Osteoblast (primary cell): ENCODE results near the gene MTG2. TPM values are rescaled to one million over a fixed set of nuclear protein-coding genes. Genes with fewer than 3 reads are reported as not detected.

ENCODE experiments used
- DNase-seq: peaks from one replicate; pipeline ENCODE4 v3.0.0; 2011; ENCODE audit warnings: low spot score, mixed read lengths; ENCODE audit not compliant: insufficient read length; ENCODE audit errors: missing footprints
- H2AFZ ChIP-seq: 2 replicates; pipeline ENCODE4 v1.6.0; 2011; ENCODE audit warnings: mild to moderate bottlenecking, low read length
- H3K27ac ChIP-seq: 2 replicates; pipeline ENCODE4 v1.5.1; 2011; ENCODE audit warnings: mild to moderate bottlenecking, low read depth, low read length, moderate library complexity
- H3K27me3 ChIP-seq: 2 replicates; pipeline ENCODE4 v1.6.0; 2012; ENCODE audit warnings: mild to moderate bottlenecking, control low read depth, inconsistent platforms, low read length, moderate library complexity; ENCODE audit not compliant: insufficient read depth
- H3K36me3 ChIP-seq: 2 replicates; pipeline ENCODE4 v1.5.1; 2011; ENCODE audit warnings: mild to moderate bottlenecking, low read length, control low read depth, moderate library complexity; ENCODE audit not compliant: insufficient read depth
- H3K4me1 ChIP-seq: 2 replicates; pipeline ENCODE4 v1.5.1; 2011; ENCODE audit warnings: mild to moderate bottlenecking, low read length, control low read depth, moderate library complexity; ENCODE audit not compliant: insufficient read depth
- H3K4me2 ChIP-seq: 2 replicates; pipeline ENCODE4 v1.6.0; 2011; ENCODE audit warnings: mild to moderate bottlenecking, low read length; ENCODE audit not compliant: insufficient read depth
- H3K4me3 ChIP-seq: fragments of 200-600 bp; sonication (generic); 3 replicates; pipeline ENCODE4 v1.5.1; 2012; ENCODE audit warnings: mild to moderate bottlenecking, low read length, inconsistent platforms; ENCODE audit not compliant: insufficient read depth
- H3K79me2 ChIP-seq: 2 replicates; pipeline ENCODE4 v1.6.0; 2012; ENCODE audit warnings: mild to moderate bottlenecking, low read length, control low read depth, inconsistent platforms; ENCODE audit not compliant: insufficient read depth
- H3K9me3 ChIP-seq: 2 replicates; pipeline ENCODE4 v1.5.1; 2011; ENCODE audit warnings: low read depth, low read length, control low read depth
- H4K20me1 ChIP-seq: 2 replicates; pipeline ENCODE4 v1.6.0; 2012; ENCODE audit warnings: mild to moderate bottlenecking, low read length, control low read depth; ENCODE audit not compliant: insufficient read depth
- total RNA-seq: library from RNA; depleted of rRNA; stranded (reverse); fragments of >200 nt; gene quantifications from 2 replicates; pipeline ENCODE4 v1.2.3, GENCODE V29; 2012
- TF ChIP-seq, protein P1 (sequence below): IDR thresholded peaks from 2 replicates; pipeline ENCODE4 v1.5.1; 2011; ENCODE audit warnings: mild to moderate bottlenecking, low read depth, low read length, moderate library complexity; ENCODE audit errors: extremely low read depth

The MTG2 gene
- total RNA-seq, 1 donor, result 22.1 TPM

DNA sequence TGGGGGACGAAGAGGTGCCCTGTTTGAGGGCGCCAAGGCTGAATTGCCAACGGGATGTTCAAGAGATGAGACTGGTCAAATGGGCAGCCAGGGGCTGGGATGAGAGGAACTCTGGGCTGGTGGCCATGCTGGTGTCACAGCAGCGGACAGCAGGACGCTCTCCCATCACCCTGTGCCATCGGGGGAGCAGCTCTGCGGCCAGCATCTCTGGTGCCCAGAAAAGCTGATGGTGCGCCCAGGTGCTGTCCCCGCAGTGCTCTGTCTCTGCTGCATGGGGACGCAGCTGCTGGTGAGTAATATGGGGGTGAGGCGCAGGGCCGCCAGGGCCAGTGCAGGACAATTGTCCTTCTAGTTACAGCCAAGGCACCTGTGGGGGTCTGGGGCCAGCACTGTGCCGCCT, 42.2 kb downstream of the MTG2 start:
- DNase-seq, result no peak
- TF ChIP-seq, protein P1, sequence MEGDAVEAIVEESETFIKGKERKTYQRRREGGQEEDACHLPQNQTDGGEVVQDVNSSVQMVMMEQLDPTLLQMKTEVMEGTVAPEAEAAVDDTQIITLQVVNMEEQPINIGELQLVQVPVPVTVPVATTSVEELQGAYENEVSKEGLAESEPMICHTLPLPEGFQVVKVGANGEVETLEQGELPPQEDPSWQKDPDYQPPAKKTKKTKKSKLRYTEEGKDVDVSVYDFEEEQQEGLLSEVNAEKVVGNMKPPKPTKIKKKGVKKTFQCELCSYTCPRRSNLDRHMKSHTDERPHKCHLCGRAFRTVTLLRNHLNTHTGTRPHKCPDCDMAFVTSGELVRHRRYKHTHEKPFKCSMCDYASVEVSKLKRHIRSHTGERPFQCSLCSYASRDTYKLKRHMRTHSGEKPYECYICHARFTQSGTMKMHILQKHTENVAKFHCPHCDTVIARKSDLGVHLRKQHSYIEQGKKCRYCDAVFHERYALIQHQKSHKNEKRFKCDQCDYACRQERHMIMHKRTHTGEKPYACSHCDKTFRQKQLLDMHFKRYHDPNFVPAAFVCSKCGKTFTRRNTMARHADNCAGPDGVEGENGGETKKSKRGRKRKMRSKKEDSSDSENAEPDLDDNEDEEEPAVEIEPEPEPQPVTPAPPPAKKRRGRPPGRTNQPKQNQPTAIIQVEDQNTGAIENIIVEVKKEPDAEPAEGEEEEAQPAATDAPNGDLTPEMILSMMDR, result no peak
- H2AFZ ChIP-seq, result no peak overlapping the region
- H3K4me2 ChIP-seq, result no peak overlapping the region
- no peaks in the 10 kb centered on the region for H3K9me3 ChIP-seq
- H3K27ac ChIP-seq, result no peak overlapping the region
- H3K4me3 ChIP-seq, result no peak overlapping the region
- H3K27me3 ChIP-seq, result peaks cover 38% of the 10 kb centered on the region
- H3K36me3 ChIP-seq, result no peaks in the 10 kb centered on the region
- H3K4me1 ChIP-seq, result no peaks in the 10 kb centered on the region
- no peaks in the 10 kb centered on the region for H3K79me2 ChIP-seq
- H4K20me1 ChIP-seq, result peaks cover 5% of the 10 kb centered on the region

DNA sequence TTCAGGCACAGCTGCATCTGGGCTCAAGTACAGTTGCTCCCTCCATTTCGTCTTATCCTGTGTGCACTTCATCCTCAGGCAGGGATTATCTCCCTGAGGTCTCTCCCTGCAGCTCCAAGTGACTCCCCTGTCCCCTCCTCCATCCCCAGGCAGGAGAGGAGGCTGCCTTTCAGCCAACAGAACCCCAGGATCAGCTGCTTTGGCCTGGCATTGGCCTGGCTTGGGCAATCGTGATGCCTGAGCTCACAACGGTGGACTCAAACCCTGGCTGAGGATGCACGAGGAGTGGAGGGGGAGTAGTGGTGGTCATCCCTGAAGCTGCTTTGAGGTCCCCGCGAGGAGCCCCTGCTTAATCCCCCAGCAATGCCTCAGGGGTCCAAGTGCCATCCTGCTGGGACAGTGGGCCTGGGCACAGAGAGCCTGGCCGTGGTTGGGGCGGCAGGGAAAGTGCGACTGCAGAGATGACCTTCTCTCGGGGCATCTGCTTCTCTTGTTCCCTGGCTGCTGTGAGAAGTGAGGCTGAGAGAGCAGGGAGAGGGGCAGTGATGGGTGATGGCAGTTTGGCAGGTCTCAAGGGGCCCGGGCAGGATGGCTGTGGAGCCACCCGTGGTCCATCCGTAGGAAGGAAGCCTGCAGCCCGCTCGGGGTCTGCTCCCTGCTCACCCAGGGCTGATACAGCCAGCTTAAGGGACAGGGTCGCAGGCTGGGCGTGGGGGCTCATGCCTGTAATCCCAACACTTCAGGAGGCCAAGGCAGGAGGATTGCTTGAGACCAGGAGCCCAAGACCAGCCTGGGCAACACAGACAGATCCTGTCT, 43.2 kb downstream of the MTG2 start:
- H3K36me3 ChIP-seq, result no peaks in the 10 kb centered on the region

DNA sequence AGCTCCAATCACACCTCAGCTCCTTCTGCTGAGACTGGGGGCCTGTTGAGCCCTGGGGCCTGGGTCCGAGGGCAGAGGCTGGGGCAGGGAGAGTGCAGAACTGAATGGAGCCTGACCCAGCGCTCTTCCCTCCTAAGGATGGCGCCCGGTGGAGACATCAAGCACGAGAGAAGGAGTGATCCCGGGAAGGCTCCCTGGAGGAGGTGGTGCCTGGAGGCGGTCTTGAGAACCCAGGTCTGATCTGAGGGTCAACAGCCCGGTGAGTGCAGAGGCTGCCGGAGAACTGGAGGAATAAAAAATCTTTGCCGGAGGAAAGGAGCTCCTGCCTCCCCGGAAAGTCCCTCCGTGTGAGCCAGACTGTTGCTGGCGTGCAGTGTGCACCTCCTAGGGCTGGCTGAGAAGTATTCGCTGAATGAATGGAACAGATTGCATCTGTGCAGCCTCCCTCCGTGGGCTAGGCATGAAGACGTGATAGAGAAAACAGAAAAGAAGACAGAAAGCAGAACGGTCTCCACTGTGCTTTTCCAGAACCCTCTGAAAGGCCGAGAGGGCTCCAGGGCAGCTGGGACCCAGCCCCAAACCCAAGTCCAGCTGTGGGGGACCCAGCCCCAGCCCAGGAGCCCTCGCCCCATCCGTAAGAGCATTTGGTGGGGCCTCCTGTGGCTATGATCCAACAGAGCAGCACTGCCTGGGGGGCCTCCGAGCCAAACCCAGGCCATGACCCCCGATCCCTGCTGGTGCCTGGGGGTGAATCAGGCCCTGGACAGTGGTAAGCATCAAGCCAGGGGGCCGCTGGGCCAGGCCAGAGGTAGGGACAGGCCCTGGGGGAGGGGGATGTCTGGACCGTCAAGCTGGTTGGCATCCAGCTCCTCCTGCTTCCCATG, 44.1 kb downstream of the MTG2 start:
- TF ChIP-seq, protein P1, result no peak
- no peaks in the 10 kb centered on the region for H4K20me1 ChIP-seq
- H3K79me2 ChIP-seq, result no peaks in the 10 kb centered on the region
- H3K4me3 ChIP-seq, result no peak overlapping the region
- no peaks in the 10 kb centered on the region for H3K36me3 ChIP-seq
- H3K27me3 ChIP-seq, result peaks cover 22% of the 10 kb centered on the region
- no peaks in the 10 kb centered on the region for H3K4me1 ChIP-seq
- no peak overlapping the region for H3K27ac ChIP-seq
- DNase-seq, result no peak
- H2AFZ ChIP-seq, result no peak overlapping the region
- H3K4me2 ChIP-seq, result no peak overlapping the region
- no peaks in the 10 kb centered on the region for H3K9me3 ChIP-seq

More for the DNA sequence above, 43.2 kb downstream of the MTG2 start:
- H2AFZ ChIP-seq, result no peak overlapping the region
- H3K27ac ChIP-seq, result no peak overlapping the region
- H3K4me1 ChIP-seq, result no peaks in the 10 kb centered on the region
- H4K20me1 ChIP-seq, result peaks cover under 1% of the 10 kb centered on the region
- H3K27me3 ChIP-seq, result peaks cover 31% of the 10 kb centered on the region
- no peaks in the 10 kb centered on the region for H3K9me3 ChIP-seq
- H3K4me2 ChIP-seq, result no peak overlapping the region
- H3K79me2 ChIP-seq, result no peaks in the 10 kb centered on the region
- TF ChIP-seq, protein P1, result no peak
- H3K4me3 ChIP-seq, result no peak overlapping the region
- DNase-seq, result no peak

DNA sequence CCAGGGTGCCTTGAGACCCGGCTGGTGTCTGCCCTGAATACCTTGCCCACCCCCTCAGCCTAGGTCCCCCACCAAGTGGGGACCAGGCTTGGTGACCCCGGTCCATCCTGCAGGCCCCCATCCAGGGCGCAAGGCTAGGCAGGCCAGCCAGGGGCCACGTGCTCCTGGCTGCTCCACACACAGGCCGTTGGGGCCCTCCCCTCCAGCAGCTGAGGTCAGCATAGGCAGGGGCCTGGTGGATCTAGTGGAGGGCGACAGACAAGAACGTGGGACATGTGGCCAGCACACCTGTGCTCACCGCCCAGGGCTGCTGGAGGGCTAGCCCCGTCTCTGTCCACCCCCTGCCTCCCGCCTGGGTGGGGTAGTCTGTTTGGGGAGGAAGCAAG, 44.8 kb downstream of the MTG2 start:
- TF ChIP-seq, protein P1, result no peak
- Histone ChIP-seq H2AFZ (no peak overlapping the region), H3K4me2 (no peak overlapping the region), H3K27ac (no peak overlapping the region), H3K27me3 (peaks cover 21% of the 10 kb centered on the region), H4K20me1 (no peaks in the 10 kb centered on the region), H3K36me3 (no peaks in the 10 kb centered on the region), H3K4me1 (no peaks in the 10 kb centered on the region), H3K4me3 (no peak overlapping the region), H3K79me2 (no peaks in the 10 kb centered on the region), H3K9me3 (no peaks in the 10 kb centered on the region)
- DNase-seq, result no peak
